GM18520 (cell line): ENCODE measurements around the gene TARS2.

Experiments used
- ATAC-seq: cut with Tn5 transposase; IDR thresholded peaks from one replicate; pipeline ENCODE4 v1.9.1; 2021; ENCODE audit not compliant: unreplicated experiment

TARS2 gene

GRCh38 chr1:150486966-150487762, at the start of gene TARS2:
TARS2 (plus strand) TSS chr1:150487419; CDS start chr1:150487451, 32 bp downstream.
- ATAC-seq, result peak; percentile 100

- ATAC-seq, result no peak
Observed at GRCh38 chr1:150441121-150441520, 46.1 kb upstream of the TARS2 start.

- no peak for ATAC-seq
Observed at GRCh38 chr1:150444232-150444631, 43.0 kb upstream of the TARS2 start.

GRCh38 chr1:150456146-150456647, 31.0 kb upstream of the TARS2 start:
- no peak for ATAC-seq

- ATAC-seq, result no peak
Observed at GRCh38 chr1:150464422-150464826, 22.8 kb upstream of the TARS2 start.

GRCh38 chr1:150466964-150467363, 20.3 kb upstream of the TARS2 start:
- no peak for ATAC-seq

- no peak for ATAC-seq
Observed at GRCh38 chr1:150469291-150469690, 17.9 kb upstream of the TARS2 start.

- no peak for ATAC-seq
Observed at GRCh38 chr1:150472601-150473200, 14.5 kb upstream of the TARS2 start.

- no peak for ATAC-seq
Observed at GRCh38 chr1:150473659-150474058, 13.6 kb upstream of the TARS2 start.

GRCh38 chr1:150474869-150475268, 12.3 kb upstream of the TARS2 start:
- no peak for ATAC-seq

GRCh38 chr1:150476754-150477153, 10.5 kb upstream of the TARS2 start:
- ATAC-seq, result no peak

- no peak for ATAC-seq
Observed at GRCh38 chr1:150477320-150477719, 9.9 kb upstream of the TARS2 start.

- no peak for ATAC-seq
Observed at GRCh38 chr1:150477733-150478132, 9.5 kb upstream of the TARS2 start.

- ATAC-seq, result no peak
Observed at GRCh38 chr1:150479370-150479769, 7.8 kb upstream of the TARS2 start.

- no peak for ATAC-seq
Observed at GRCh38 chr1:150479927-150480352, 7.3 kb upstream of the TARS2 start.

- no peak for ATAC-seq
Observed at GRCh38 chr1:150484431-150484830, 2.8 kb upstream of the TARS2 start.

GRCh38 chr1:150484861-150485260, 2.4 kb upstream of the TARS2 start:
- ATAC-seq, result no peak

- ATAC-seq, result no peak
Observed at GRCh38 chr1:150487763-150488115, 520 bp downstream of the TARS2 start.

GRCh38 chr1:150493175-150493574, 6.0 kb downstream of the TARS2 start:
- no peak for ATAC-seq

GRCh38 chr1:150498342-150498741, 11.1 kb downstream of the TARS2 start:
- no peak for ATAC-seq

- ATAC-seq, result no peak
Observed at GRCh38 chr1:150505431-150505830, 18.2 kb downstream of the TARS2 start.
